ENCODE results near the gene TOMM34. TPM values are rescaled to one million over a fixed set of nuclear protein-coding genes. Genes with fewer than 3 reads are reported as not detected.

The TOMM34 gene
- total RNA-seq, 2 experiments from 2014 or later, result 5.6 to 5.9 TPM

GRCh38 chr20:44921447-44921846, 38.8 kb downstream of the TOMM34 start:
- no peak overlapping the region for H3K4me3 Mint-ChIP-seq
- H3K27me3 Mint-ChIP-seq, result no peaks in the 10 kb centered on the region
- no peaks in the 10 kb centered on the region for H3K4me1 Mint-ChIP-seq (ENCODE audit: low read depth)
- no peaks in the 10 kb centered on the region for H3K9me3 ChIP-seq (ENCODE audit: control insufficient read depth in 1 of 2, insufficient read depth in 1 of 2, low read length in 2 of 2)
- H3K4me1 ChIP-seq (ENCODE audit: insufficient read depth, low read length), result no peaks in the 10 kb centered on the region
- DNase-seq, result no peak
- ChIA-PET POLR2A (interaction anchor here (0.6 kb wide), 1 partner anchor 26 kb away, joined by 3 read pairs; no protein-coding TSS in a partner anchor), CTCF (no interaction called here)
- no peak for TF ChIP-seq CTCF (IDR thresholded peaks at IDR 0.05)
- no peaks in the 10 kb centered on the region for H3K9me3 Mint-ChIP-seq
- H3K36me3 Mint-ChIP-seq (ENCODE audit: low read depth), result peaks cover 24% of the 10 kb centered on the region
- H3K27ac Mint-ChIP-seq, result no peak overlapping the region
- ATAC-seq (ENCODE audit: poor library complexity), result no peak
- H3K27ac ChIP-seq (ENCODE audit: low read depth in 1 of 2, low read length in 2 of 2), result no peak overlapping the region
- peaks cover 25% of the 10 kb centered on the region for H3K36me3 ChIP-seq (ENCODE audit: insufficient read depth, low read length)
- intact Hi-C loops (cut with DNase I, micrococcal nuclease), result no loop called here
- no peaks in the 10 kb centered on the region for H3K27me3 ChIP-seq (ENCODE audit: control insufficient read depth in 1 of 2, insufficient read depth in 2 of 2, low read length in 2 of 2)
- H3K4me3 ChIP-seq (ENCODE audit: low read length), result no peak overlapping the region

GRCh38 chr20:44918761-44919160, 41.4 kb downstream of the TOMM34 start:
- peaks cover 3% of the 10 kb centered on the region for H3K4me1 ChIP-seq (ENCODE audit: insufficient read depth, low read length)
- no peaks in the 10 kb centered on the region for H3K27me3 ChIP-seq (ENCODE audit: control insufficient read depth in 1 of 2, insufficient read depth in 2 of 2, low read length in 2 of 2)
- no peak overlapping the region for H3K4me3 ChIP-seq (ENCODE audit: low read length)
- H3K27ac Mint-ChIP-seq, result no peak overlapping the region
- H3K4me1 Mint-ChIP-seq (ENCODE audit: low read depth), result peaks cover 13% of the 10 kb centered on the region
- H3K9me3 ChIP-seq (ENCODE audit: control insufficient read depth in 1 of 2, insufficient read depth in 1 of 2, low read length in 2 of 2), result no peaks in the 10 kb centered on the region
- intact Hi-C loops (cut with DNase I, micrococcal nuclease), result no loop called here
- ChIA-PET CTCF (no interaction called here), POLR2A (no interaction called here)
- H3K27ac ChIP-seq (ENCODE audit: low read depth in 1 of 2, low read length in 2 of 2), result no peak overlapping the region
- ATAC-seq (ENCODE audit: poor library complexity) (no peak), DNase-seq (no peak)
- peaks cover 18% of the 10 kb centered on the region for H3K36me3 ChIP-seq (ENCODE audit: insufficient read depth, low read length)
- H3K9me3 Mint-ChIP-seq, result no peaks in the 10 kb centered on the region
- H3K36me3 Mint-ChIP-seq (ENCODE audit: low read depth), result peaks cover 21% of the 10 kb centered on the region
- H3K4me3 Mint-ChIP-seq, result no peak overlapping the region
- TF ChIP-seq CTCF (IDR thresholded peaks at IDR 0.05), result no peak
- H3K27me3 Mint-ChIP-seq, result no peaks in the 10 kb centered on the region

GRCh38 chr20:44918342-44918741, 41.9 kb downstream of the TOMM34 start:
- peaks cover 17% of the 10 kb centered on the region for H3K4me1 Mint-ChIP-seq (ENCODE audit: low read depth)
- H3K27ac Mint-ChIP-seq, result no peak overlapping the region
- CTCF ChIA-PET, result no interaction called here
- H3K27me3 ChIP-seq (ENCODE audit: control insufficient read depth in 1 of 2, insufficient read depth in 2 of 2, low read length in 2 of 2), result no peaks in the 10 kb centered on the region
- peaks cover 16% of the 10 kb centered on the region for H3K36me3 Mint-ChIP-seq (ENCODE audit: low read depth)
- DNase-seq, result no peak
- H3K27ac ChIP-seq (ENCODE audit: low read depth in 1 of 2, low read length in 2 of 2), result no peak overlapping the region
- no peaks in the 10 kb centered on the region for H3K9me3 ChIP-seq (ENCODE audit: control insufficient read depth in 1 of 2, insufficient read depth in 1 of 2, low read length in 2 of 2)
- no peak overlapping the region for H3K4me3 Mint-ChIP-seq
- peaks cover 3% of the 10 kb centered on the region for H3K4me1 ChIP-seq (ENCODE audit: insufficient read depth, low read length)
- no peaks in the 10 kb centered on the region for H3K27me3 Mint-ChIP-seq
- POLR2A ChIA-PET, result interaction anchor here (1.4 kb wide), 1 partner anchor 33 kb away, joined by 3 read pairs; the partner anchor contains the start of gene YWHAB
- TF ChIP-seq CTCF (IDR thresholded peaks at IDR 0.05), result no peak
- no peaks in the 10 kb centered on the region for H3K9me3 Mint-ChIP-seq
- no peak for ATAC-seq (ENCODE audit: poor library complexity)
- intact Hi-C loops (cut with DNase I, micrococcal nuclease), result no loop called here
- peaks cover 16% of the 10 kb centered on the region for H3K36me3 ChIP-seq (ENCODE audit: insufficient read depth, low read length)
- H3K4me3 ChIP-seq (ENCODE audit: low read length), result no peak overlapping the region

Measured in CD4-positive, alpha-beta T cell (primary cell).